Activated T-cell treated with anti-CD3 and anti-CD28 coated beads, Interleukin-2, amount 50 U/mL, for 48 hours (primary cell): ENCODE results near the gene KLHL40.

Experiments used
- DNase-seq, 2 experiments: peaks; one replicate each; pipeline ENCODE4 v3.0.0-alpha.2; 2020

The KLHL40 gene

DNA sequence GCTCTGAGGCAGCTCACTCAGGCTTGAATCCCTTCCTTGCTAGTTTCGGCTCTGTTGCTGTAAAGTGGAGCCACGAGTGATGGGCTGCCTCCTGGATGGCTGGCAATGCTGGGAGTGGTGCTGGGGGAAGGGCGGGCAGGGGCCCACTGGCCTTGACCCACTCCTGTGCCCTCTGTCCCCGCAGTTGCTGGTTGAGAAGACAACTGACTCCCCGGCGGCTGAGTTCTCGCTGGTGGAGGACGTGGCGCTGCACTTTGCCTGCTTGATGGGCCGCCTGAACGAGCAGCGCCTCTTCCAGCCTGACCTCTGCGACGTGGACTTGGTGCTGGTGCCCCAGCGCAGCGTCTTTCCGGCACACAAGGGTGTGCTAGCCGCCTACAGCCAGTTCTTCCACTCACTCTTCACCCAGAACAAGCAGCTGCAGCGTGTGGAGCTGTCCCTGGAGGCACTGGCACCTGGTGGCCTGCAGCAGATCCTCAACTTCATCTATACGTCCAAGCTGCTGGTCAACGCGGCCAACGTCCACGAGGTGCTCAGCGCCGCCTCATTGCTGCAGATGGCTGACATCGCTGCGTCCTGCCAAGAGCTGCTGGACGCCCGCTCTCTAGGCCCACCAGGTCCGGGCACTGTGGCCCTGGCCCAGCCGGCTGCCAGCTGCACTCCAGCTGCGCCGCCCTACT lies 27.1 kb upstream of the KLHL40 start:
- DNase-seq = no peak

DNA sequence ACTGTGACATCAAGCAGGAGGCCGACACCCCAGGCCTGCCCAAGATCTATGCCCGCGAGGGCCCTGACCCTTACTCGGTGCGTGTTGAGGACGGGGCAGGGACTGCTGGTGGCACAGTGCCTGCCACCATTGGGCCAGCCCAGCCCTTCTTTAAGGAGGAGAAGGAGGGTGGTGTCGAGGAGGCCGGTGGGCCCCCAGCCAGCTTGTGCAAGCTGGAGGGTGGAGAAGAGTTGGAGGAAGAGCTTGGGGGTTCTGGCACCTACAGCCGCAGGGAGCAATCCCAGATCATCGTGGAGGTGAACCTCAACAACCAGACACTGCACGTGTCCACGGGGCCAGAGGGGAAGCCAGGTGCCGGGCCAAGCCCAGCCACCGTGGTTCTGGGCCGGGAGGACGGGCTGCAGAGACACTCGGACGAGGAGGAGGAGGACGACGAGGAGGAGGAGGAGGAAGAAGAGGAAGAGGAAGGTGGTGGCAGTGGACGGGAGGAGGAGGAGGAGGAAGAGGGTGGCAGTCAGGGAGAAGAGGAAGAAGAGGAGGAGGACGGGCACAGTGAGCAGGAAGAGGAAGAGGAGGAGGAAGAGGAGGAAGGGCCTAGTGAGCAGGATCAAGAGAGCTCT lies 26.5 kb upstream of the KLHL40 start:
- DNase-seq = no peak

DNA sequence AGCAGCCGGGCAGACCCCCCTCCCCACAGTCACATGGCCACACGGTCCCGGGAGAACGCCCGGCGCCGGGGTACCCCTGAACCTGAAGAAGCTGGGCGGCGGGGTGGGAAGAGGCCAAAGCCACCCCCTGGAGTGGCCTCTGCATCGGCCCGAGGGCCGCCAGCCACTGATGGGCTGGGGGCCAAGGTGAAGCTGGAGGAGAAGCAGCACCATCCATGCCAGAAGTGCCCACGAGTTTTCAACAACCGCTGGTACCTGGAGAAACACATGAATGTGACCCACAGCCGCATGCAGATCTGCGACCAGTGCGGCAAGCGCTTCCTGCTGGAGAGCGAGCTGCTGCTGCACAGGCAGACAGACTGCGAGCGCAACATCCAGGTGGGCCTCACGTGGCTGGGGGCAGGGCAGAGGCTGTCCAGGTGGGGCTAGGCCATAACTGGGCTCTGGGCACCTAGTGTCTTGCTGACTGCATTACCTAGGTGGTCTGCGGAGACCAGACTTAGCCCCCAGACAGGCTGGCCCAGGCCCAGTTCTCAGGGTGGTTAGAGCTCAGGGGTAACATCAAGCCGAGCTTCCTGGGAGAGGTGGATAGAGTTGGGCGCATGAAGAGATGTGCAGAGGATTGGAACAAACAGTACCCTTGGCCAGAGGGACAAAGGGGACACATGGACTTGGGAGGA lies 25.7 kb upstream of the KLHL40 start:
- DNase-seq = peak in 1 of 2 experiments; percentile 16

DNA sequence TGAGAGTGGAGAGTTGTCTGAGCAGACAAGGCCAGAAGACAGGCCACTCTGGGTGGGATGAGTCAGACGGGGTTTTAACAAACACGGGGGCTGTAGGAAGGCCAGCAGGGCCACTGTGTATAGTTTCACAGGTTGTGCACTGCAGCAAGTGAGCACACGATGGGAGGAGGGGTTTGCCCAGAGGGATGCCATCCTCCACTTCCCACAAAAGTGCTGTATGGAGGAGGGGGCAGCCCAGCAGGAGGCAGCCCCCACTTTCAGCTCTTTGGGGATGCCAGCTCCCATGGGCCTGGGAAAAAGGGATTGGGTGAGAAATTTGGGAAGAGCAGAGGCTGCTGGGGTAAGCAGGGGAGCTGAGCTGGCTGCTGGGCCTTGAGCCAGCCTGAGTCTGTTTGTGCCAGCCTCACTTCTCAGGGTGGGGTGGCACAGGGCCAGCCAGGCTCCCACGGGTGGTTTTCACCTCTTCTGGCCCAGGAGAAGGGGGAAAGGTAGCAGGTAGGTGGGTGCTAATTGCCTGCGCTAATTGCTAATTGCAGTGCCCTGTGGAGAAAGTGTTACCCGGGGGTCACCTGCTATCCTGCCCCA lies 25.1 kb upstream of the KLHL40 start:
- DNase-seq = peak in 1 of 2 experiments; percentile 7

DNA sequence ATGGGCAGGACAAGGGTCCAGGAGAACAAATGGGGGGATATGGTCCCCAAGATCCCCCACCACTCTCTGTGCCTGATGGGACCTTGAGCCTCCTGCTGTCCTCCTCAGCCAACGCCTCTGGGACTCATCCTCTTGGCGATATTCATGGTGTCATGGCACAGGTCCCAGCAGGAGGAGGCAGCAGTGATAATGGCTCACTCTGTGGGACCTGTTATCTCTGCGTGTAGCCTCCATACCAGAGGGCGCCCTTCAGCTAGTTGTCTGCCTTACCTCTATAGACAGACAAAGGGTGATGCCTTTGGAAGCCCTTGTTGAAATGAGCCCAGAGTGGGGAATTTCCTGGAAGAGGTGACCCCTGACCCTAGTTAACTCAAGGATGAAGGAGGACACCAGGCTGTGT lies 24.4 kb upstream of the KLHL40 start:
- peak; percentile 17 to 28 for DNase-seq

DNA sequence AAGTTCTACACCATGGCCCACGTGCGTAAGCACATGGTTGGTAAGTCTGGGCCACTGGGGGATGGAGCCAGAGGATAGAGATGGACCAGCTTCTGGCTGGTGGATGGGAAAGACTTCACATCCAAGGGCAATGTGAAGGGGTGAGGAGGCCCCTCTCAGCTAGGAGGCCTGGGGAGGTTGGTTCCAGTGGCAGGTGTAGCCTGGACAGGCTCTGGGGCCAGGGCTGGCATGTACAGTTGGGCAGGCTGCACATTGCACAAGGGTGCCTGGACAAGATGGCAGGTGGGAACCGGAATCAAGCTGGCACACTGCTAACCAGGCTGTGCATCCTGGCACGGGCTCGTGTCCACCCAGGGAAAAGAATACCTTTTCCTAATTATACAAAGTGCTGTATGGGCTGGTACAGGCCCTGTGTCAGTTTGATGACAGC lies 23.7 kb upstream of the KLHL40 start:
- DNase-seq = peak in 1 of 2 experiments; percentile 13

DNA sequence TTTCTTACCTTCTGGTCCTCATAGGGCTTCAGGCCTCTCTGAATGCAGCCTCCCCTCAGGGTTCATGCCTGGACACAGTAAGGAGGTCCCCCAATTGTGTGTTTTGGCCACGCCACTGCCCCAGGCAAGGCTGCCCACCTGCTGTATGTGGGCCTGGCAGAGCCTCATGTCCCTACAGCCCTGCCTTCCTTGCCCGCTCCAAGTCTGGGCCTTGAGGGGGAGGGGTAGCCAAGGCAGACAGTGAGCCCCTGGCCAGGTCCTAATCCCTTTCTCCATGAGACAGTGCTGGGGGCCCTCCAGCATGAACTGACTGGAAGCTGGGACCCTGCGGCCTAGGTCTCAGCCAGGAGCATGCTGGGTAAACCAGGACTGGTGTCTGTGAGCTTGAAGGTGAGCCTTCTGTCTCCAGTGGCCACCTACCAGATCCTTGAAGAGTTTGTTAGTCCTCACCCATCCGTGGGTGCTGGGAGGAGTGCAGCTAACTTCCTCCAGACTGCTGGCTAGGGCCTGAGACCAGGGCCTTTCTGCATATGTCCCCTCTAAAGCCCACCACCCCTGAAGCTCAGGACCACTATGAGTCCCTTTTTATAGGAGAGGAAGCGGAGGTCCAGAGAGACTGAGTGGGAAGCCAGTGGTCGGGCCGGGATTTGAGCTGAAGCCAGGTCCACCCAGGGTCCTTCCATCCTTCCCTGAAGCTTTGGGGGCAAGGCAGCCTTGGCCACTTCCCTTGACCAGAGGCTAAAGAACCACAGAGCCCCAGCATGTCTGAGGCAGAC lies 23.1 kb upstream of the KLHL40 start:
- DNase-seq = peak; percentile 12 to 14

DNA sequence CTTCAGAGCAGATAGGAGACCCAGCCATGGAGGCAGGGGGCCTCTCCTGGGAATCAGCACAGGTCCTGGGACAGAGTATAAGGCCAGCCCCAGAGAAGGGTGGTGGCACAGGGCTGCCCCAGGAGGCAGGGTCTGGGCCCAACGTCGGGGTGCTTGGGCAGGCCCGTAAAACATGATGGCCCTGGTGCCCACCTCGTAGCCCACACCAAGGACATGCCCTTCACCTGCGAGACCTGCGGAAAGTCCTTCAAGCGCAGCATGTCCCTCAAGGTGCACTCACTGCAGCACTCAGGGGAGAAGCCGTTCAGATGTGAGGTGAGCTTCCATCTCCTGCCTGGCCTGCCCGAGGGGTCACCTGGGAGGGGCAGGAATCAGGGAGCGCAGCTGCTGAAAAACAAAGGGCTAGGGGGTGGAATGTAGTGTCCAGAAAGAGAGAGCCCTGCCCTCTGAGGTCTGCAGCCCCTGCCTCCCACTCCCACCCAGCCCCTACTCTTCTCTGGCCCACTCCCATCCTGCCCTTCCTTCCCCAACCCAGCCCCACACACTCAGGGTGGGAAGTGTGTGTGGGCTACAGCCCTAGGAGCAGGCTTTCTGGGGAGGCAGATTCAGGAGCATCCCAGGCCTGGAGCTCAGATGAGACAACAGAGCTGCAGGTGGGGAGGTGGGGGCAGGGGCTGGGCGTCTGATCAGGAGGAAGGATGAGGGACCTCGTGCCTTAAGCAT lies 22.4 kb upstream of the KLHL40 start:
- DNase-seq = peak; percentile 10 to 11

DNA sequence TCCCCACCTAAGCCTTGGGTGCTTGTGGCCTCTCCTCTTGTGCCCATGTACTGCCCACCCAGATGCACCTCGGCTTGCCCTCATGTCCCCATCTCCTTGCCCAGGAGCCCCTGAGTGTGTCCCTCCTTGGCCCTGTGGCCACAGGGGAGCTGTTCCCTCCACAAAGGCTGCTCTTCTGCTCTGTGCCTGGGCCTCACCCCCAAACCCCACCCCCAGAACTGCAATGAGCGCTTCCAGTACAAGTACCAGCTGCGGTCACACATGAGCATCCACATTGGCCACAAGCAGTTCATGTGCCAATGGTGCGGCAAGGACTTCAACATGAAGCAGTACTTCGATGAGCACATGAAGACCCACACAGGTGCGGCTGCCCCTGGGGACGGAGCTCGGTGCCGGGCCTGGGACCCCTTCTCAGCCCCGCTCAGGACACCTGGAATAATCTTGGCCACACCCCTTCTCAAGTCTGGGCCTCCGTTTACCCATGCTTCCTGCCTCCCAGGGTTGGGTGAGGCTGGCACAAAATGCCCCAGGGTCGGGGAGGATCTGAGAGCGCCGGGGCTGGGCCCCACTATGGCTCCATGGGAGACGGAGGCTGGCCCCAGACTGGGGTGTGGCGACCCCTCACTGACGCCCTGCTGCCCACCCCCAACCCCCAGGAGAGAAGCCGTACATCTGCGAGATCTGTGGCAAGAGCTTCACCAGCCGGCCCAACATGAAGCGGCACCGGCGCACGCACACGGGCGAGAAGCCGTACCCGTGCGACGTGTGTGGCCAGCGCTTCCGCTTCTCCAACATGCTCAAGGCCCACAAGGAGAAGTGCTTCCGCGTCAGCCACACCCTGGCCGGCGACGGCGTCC lies 21.5 kb upstream of the KLHL40 start:
- peak in 1 of 2 experiments; percentile 13 for DNase-seq

DNA sequence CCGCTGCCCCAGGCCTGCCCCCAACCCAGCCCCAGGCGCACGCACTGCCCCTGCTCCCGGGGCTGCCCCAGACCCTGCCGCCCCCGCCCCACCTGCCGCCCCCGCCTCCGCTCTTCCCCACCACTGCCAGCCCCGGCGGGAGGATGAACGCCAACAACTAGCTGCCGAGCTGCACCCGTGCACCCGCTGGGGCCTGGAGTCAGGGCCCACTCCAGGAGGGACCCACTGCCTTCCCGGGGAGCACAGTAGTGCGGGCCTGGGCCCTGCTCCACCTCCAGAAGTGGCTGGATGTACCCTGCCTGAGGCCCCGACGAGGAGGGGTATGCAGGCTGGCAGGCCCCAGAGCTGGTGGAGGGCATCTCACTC lies 20.9 kb upstream of the KLHL40 start:
- DNase-seq = peak in 1 of 2 experiments; percentile 3

DNA sequence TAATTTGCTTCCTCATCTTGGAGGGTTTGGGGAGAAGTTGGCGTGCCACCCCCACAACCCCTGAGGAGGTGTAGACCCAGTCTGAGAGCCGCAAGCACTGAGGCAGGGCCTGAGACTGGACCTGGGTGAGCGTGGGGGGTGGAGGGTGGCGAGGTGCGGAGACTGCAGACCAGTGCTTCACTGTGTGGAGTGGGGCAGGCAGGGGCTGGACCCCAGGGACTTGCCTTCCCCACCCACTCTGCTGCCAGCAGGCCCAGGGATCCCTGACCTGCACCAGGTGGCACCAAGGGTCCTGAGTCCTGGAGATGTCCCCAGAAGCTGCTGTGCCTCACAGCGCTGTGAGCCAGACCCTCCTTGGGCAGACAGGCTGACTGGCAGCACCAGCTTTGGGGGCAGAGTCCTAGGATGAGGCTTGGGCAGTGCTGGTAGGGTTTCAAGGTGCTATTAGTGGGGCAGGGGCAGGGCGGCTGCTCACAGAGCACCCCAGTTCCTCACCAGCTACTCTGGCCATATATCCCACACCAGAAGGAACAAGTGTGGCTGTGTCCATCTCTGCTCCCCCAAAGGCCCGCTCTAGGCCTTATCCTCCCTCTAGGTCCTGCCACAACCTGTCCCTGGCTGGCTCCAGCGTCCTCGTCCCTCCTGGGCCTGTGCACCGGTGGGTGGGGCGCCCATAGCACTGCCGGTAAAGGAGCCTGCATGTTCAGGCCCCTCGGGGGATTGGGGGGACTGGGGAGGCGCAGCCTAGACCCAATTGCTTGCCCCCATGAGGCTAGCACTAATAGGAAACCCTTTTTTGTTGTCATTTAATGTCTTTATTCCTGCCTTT lies 20.1 kb upstream of the KLHL40 start:
- DNase-seq = peak; percentile 14 to 16

DNA sequence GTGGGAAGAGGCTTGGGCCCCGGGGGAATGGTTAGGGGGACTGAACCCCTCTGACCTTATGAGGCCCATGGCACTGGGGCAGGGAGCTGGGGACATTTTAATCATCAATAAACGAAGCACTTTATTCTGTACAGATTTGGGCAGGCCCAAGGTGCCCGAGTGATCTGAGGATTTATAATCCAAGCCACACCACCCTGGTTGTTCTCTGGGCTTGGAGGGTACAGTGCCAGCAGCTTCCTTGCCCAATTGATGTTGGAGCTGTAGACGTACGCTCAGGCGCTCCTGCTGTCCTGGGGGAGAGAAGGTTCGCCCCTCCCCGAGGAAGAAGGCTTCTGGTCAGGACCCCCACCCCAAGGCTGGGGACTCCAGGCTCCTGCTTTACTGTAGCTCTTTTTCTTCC lies 19.3 kb upstream of the KLHL40 start:
- peak in 1 of 2 experiments; percentile 7 for DNase-seq

DNA sequence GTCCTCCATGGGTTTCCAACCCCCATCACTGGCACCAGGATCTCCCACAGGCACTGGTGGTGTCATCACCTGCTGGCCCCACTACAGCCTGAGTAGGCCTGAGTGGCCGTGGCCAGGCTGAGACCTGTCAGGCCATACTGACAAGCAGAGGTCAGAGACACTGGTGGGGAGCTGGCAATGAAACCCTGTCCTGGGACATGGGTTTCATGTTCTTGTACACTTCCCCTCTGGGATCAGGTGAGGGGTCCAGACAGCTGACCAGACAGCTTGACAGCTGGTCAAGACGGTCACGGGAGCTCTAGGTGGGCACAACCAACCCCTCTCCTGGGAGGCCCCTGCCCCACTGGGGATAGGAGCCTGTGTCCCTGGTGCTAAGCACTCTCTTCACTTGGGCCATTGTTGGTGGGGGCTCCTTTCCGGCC lies 18.7 kb upstream of the KLHL40 start:
- DNase-seq = peak in 1 of 2 experiments; percentile 13

DNA sequence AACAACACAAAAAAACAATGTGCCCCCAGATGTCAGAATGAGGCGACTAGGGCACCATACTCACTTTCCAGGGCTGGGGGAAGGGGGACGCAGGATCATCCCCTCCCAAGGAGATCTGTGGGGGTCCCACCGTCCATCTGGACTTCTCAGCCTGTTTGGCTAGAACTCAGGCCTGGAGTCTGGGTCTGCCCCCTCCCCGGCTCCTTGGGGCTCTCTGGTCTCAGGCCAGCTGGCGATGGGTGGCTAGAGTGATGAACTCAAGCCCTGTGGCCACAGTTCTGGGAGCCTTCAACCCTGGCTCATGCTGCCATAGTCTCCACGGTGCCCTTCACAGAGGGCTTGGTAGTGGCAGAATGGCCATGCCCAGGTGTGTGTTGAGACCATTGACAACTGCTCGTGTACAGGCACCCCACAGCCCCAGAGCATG lies 18.2 kb upstream of the KLHL40 start:
- peak in 1 of 2 experiments; percentile 10 for DNase-seq

DNA sequence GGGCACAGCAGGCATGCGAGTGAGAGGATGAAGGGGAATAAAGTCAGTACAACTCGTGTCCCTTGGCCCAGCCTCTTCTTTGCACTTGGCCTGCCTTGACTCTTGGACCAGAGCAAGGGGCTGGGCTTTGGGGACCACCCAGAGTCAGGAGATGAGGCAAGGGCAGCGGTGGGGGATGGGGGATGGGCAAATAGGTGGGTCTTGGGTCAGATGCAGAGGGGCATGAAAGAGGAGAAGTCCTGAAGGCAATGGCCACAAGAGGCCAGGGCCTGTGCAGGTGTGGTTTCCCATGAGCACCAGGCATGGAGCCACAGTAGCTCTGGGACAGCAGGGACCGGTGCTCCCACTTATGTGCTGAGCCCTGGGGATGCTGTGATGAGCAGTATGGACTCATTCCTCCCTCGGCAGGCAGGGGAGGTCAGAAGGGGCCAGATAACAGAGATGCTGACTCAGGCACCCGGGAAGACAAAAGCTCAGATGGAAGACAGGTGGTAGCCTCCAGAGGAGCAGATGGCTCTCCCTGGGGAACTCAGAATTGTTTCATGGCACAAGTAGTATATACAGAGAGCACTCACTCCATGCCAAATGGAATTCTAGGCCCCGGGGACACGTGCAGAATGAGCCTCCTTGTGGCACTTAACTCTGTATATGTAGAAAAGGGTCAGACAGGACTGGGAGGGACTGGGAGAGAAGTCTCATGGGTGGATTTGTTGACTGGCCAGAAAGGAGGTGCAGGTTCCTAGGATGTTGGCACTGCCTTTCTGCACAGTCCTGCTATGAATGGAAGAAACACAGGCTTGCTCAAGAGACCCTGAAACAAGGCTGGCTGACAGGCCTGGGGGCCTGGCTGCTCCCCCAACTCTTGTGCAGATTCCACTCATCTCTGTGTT lies 17.6 kb upstream of the KLHL40 start:
- peak in 1 of 2 experiments; percentile 4 for DNase-seq

DNA sequence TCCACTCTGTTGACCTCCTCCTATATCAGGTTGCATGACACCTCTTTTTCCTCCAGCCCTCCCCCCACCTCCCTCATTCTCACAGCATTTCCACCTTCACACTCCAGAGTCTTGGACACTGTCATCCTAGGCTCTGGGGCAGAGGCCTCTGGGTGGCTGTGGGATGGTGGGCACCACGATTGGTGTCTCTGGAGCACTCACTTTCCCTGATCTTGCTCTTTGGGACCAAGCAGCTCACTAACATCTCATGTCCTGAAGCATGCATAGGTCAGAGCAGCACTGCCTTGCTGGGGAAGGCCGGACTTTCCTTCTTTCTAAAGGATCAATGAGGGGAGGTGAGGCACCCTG lies 16.9 kb upstream of the KLHL40 start:
- no peak for DNase-seq

DNA sequence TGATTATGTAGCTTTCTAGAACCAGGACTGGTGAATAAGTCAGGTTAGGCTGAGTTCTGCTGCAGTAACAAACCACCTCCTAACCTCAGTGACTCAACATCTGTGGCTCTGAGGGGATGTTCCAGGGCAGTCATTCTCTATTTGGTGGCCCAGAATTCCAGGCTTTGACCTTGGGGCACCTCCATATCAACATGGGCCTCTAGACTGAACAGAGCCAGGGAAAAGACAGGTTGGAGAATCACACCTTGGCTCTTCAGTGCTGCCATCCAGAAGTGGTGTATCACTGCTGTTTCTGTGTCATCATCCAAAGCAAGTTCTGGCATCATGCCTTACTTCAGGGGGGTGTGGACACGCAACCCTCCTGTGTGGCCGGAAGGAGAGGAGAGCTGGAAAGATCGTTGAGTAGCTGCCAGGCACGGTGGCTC lies 16.5 kb upstream of the KLHL40 start:
- no peak for DNase-seq

DNA sequence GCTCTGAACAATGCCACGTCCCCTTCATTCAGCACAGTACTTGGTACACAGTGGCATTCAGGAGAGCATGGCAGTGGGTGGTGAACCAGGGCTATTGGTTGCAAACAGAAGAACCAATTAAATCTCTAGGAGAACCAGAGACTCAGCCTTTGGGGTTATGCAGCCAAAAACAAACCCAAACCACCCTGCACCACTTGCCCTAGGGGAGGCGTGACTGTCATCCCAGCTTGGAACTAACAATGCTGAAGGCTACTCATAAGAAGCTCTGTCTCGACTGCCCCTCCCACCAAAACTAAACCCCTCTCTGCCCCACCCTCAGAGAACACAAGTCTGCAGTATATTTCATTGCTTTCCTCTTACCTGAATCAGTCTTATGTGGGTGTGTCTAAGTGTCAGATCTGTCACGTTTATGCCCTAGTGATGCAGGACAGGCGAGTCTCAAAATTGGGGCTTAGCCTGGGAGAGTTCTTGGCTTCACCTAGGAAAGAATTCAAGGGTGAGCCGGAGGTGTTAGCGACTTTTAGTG lies 15.2 kb upstream of the KLHL40 start:
- DNase-seq = no peak

DNA sequence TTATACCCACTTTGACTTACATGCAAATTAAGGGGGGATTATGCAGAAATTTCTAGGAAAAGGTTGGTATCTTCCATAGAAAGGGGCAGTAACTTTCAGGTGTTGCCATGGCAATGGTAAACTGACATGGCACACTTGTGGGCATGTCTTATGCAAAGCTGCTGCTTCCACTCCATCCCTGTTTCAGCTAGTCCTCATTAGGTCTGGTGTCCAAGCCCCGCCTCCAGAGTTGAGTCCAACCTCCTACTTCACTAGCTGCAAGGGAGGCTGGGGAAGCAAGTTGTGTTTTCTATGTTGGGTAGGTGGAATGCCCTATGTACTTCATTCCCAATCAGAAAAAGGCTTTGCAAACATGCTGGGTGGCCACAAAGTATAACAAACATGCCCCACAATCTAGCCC lies 14.7 kb upstream of the KLHL40 start:
- DNase-seq = no peak
